SK-N-SH (cell line): ENCODE data around the gene PLOD3. TPM values are rescaled to one million over a fixed set of nuclear protein-coding genes. Genes with fewer than 3 reads are reported as not detected.
"Not testable (repeated sequence)": the region's sequence is repeated elsewhere in the genome, so short reads cannot be mapped to it uniquely, and the experiment has no call there.

Experiments used
- CTCF ChIA-PET: fragments of 300-600, 350-600 bp; formaldehyde crosslinking; extraction: SDS; loops from one replicate; lab custom pipeline; 2021; lab: Yijun Ruan, JAX
- POLR2A ChIA-PET: fragments of 350-600 bp; sonication (Branson Sonifier 250); formaldehyde crosslinking; extraction: SDS; loops from one replicate; lab custom pipeline; 2020; ENCODE audit warnings: antibody characterized with exemption, inconsistent platforms; lab: Yijun Ruan, JAX
- DNase-seq: peaks from one replicate; pipeline ENCODE4 v3.0.0; 2012
- H2AFZ ChIP-seq: fragments of 200-600 bp; sonication (generic); 2 replicates; pipeline ENCODE4 v1.8.1; 2016; ENCODE audit warnings: antibody characterized with exemption, mild to moderate bottlenecking, low read depth
- H3F3A ChIP-seq: fragments of 200-600 bp; sonication (generic); replicated peaks from 2 replicates; pipeline ENCODE3; 2016; ENCODE audit warnings: antibody characterized with exemption, mild to moderate bottlenecking; ENCODE audit not compliant: insufficient read depth
- H3K27ac ChIP-seq, 2 experiments: fragments of 200-500 bp in 1 of 2; fragments of 200-600 bp in 1 of 2; sonication (Bioruptor generic) in 1 of 2; sonication (generic), shearing (Covaris generic) in 1 of 2; 2 replicates each; pipeline versions ENCODE4 v1.5.1 to v1.6.1; 2014 to 2016; ENCODE audit warnings: low read depth in 2 of 2, inconsistent platforms in 1 of 2, low read length in 1 of 2, mild to moderate bottlenecking in 1 of 2, mixed read lengths in 1 of 2
- H3K27me3 ChIP-seq: fragments of 200-600 bp; sonication (generic), shearing (Covaris generic); 2 replicates; pipeline ENCODE4 v1.6.1; 2016; ENCODE audit warnings: mixed run types; ENCODE audit not compliant: insufficient read depth
- H3K36me3 ChIP-seq, 2 experiments: fragments of 200-500 bp in 1 of 2; fragments of 200-600 bp in 1 of 2; sonication (Bioruptor generic) in 1 of 2; sonication (generic) in 1 of 2; replicated peaks in 1 of 2; 2 replicates each; pipeline versions ENCODE3 to v1.5.1; 2014 to 2016; ENCODE audit warnings: low read length in 1 of 2, mild to moderate bottlenecking in 1 of 2; ENCODE audit not compliant: insufficient read depth in 2 of 2, control insufficient read depth in 1 of 2
- H3K4me1 ChIP-seq, 2 experiments: fragments of 200-500 bp in 1 of 2; fragments of 200-600 bp in 1 of 2; sonication (Bioruptor generic) in 1 of 2; sonication (generic), shearing (Covaris generic) in 1 of 2; 2 replicates each; pipeline versions ENCODE4 v1.5.1 to v1.6.1; 2014 to 2016; ENCODE audit warnings: low read depth in 1 of 2, low read length in 1 of 2, mixed run types in 1 of 2; ENCODE audit not compliant: insufficient read depth in 2 of 2, control insufficient read depth in 1 of 2
- H3K4me2 ChIP-seq: fragments of 200-600 bp; sonication (generic), shearing (Covaris generic); 2 replicates; pipeline ENCODE4 v1.6.1; 2017; ENCODE audit warnings: mixed run types
- H3K4me3 ChIP-seq, 2 experiments: fragments of 200-500 bp in 1 of 2; fragments of 200-600 bp in 1 of 2; sonication (Bioruptor generic) in 1 of 2; sonication (generic), shearing (Covaris generic) in 1 of 2; 2 replicates each; pipeline versions ENCODE4 v1.5.1 to v1.8.1; 2014 to 2016; ENCODE audit warnings: low read depth in 2 of 2, inconsistent platforms in 1 of 2, low read length in 1 of 2, mild to moderate bottlenecking in 1 of 2, mixed read lengths in 1 of 2, moderate library complexity in 1 of 2
- H3K79me2 ChIP-seq: fragments of 200-600 bp; sonication (generic); 2 replicates; pipeline ENCODE4 v1.8.1; 2017; ENCODE audit warnings: mild to moderate bottlenecking; ENCODE audit not compliant: insufficient read depth
- H3K9ac ChIP-seq: fragments of 200-600 bp; sonication (generic); 2 replicates; pipeline ENCODE4 v1.6.1; 2017; ENCODE audit warnings: mixed run types
- H3K9me2 ChIP-seq: fragments of 200-600 bp; sonication (generic); 2 replicates; pipeline ENCODE4 v1.6.1; 2017; ENCODE audit warnings: mixed run types
- H3K9me3 ChIP-seq: fragments of 200-600 bp; sonication (generic); 2 replicates; pipeline ENCODE4 v1.6.1; 2017; ENCODE audit warnings: mixed run types, mild to moderate bottlenecking, moderate library complexity
- H4K20me1 ChIP-seq: fragments of 200-600 bp; sonication (generic); 2 replicates; pipeline ENCODE4 v1.6.1; 2017; ENCODE audit warnings: mild to moderate bottlenecking, mixed run types; ENCODE audit not compliant: insufficient read depth
- CHD2 ChIP-seq: fragments of 150-350 bp; IDR thresholded peaks from 2 replicates; pipeline ENCODE4 v1.6.1; 2018; ENCODE audit warnings: low read length; ENCODE audit not compliant: partially characterized antibody
- EP300 ChIP-seq, 2 experiments: IDR thresholded peaks; 2 replicates each; pipeline versions ENCODE4 v1.4.0 to v1.6.1; 2012; ENCODE audit warnings: borderline replicate concordance in 1 of 2, low read depth in 1 of 2, low read length in 1 of 2
- EZH2phosphoT487 ChIP-seq: fragments of 200-600 bp; sonication (generic); IDR thresholded peaks from 2 replicates; pipeline ENCODE4 v1.6.1; 2017; ENCODE audit warnings: low read depth, mixed run types, mild to moderate bottlenecking, antibody characterized with exemption, moderate library complexity, borderline replicate concordance
- FOSL2 ChIP-seq: IDR thresholded peaks from 2 replicates; pipeline ENCODE4 v1.4.0; 2012; ENCODE audit warnings: low read depth, mild to moderate bottlenecking, moderate library complexity, borderline replicate concordance
- NRF1 ChIP-seq: IDR thresholded peaks from 2 replicates; pipeline ENCODE4 v1.6.1; 2012; ENCODE audit warnings: low read depth, mild to moderate bottlenecking, low read length
- RXRA ChIP-seq: IDR thresholded peaks from 2 replicates; pipeline ENCODE4 v1.4.0; 2012; ENCODE audit warnings: low read depth, mild to moderate bottlenecking, borderline replicate concordance
- SIN3A ChIP-seq: IDR thresholded peaks from 2 replicates; pipeline ENCODE4 v1.6.1; 2012; ENCODE audit warnings: low read depth, mild to moderate bottlenecking, low read length, moderate library complexity, borderline replicate concordance
- SMC3 ChIP-seq: IDR thresholded peaks from 2 replicates; pipeline ENCODE4 v1.6.1; 2012; ENCODE audit warnings: low read depth, low read length, improper control_type of control experiment
- WGBS: methylation state at CpG from one replicate; pipeline ENCODE4 v1.1.6; 2017; ENCODE audit warnings: low lambda C conversion rate; 5-methylcytosine and 5-hydroxymethylcytosine counted together
- polyA plus RNA-seq, 3 experiments: library from polyadenylated mRNA; depleted of rRNA; stranded (reverse); fragments of >200 nt; gene quantifications; 2 replicates each; pipeline ENCODE4 v1.2.3, GENCODE V29; 2012
- TF ChIP-seq, protein P1 (sequence below): fragments of 150-350 bp; IDR thresholded peaks from 2 replicates; pipeline ENCODE4 v1.6.1; 2016; ENCODE audit warnings: mild to moderate bottlenecking, low read depth, low read length
- TF ChIP-seq, protein P2 (sequence below): fragments of 200-600 bp; sonication (generic); IDR thresholded peaks from 2 replicates; pipeline ENCODE4 v1.6.1; 2017; ENCODE audit warnings: antibody characterized with exemption, mild to moderate bottlenecking, moderate library complexity
- TF ChIP-seq, protein P3 (sequence below): IDR thresholded peaks from 2 replicates; pipeline ENCODE4 v1.4.0; 2012; ENCODE audit warnings: low read depth, borderline replicate concordance

The PLOD3 gene
- polyA plus RNA-seq, 1 of the 3 experiments (the other 2 are of a cell fraction), result 276 TPM

DNA sequence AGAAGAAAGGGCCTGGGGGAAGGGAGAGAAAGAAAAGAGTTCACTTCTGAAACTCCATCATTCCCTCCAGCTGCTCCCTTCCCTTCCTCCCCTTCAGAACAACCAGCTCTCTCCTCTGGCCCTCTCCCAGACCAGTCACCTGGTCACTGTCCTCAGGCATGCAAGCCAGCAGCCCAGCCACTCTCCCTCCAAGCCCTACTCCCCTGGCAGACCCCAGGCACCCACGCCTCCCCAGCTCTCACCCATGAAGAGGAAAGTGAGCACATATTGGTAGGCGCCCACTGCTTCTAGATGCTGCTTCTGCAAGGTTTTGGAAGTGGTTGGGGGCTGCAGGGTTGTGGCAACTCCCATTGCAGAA, 16.9 kb downstream of the PLOD3 start:
- Histone ChIP-seq H3K27me3 (no peaks in the 10 kb centered on the region; the same call in 1 of the 2 replicates), H2AFZ (no peak overlapping the region), H3K9me3 (no peaks in the 10 kb centered on the region), H3K36me3 (no peaks in the 10 kb centered on the region), H3K9ac (no peak overlapping the region), H3K27ac (no peak overlapping the region), H3K4me2 (no peak overlapping the region), H4K20me1 (no peaks in the 10 kb centered on the region), H3K9me2 (no peaks in the 10 kb centered on the region), H3K4me1 (no peaks in the 10 kb centered on the region), H3F3A (no peaks in the 10 kb centered on the region), H3K4me3 (no peak overlapping the region), H3K79me2 (no peaks in the 10 kb centered on the region)
- DNase-seq, result peak; percentile 46
- 66% methylated on average over 2 of the region's 2 CpGs for WGBS
- POLR2A ChIA-PET, result no interaction called here
- TF ChIP-seq SIN3A, result no peak
- TF ChIP-seq, protein P1, sequence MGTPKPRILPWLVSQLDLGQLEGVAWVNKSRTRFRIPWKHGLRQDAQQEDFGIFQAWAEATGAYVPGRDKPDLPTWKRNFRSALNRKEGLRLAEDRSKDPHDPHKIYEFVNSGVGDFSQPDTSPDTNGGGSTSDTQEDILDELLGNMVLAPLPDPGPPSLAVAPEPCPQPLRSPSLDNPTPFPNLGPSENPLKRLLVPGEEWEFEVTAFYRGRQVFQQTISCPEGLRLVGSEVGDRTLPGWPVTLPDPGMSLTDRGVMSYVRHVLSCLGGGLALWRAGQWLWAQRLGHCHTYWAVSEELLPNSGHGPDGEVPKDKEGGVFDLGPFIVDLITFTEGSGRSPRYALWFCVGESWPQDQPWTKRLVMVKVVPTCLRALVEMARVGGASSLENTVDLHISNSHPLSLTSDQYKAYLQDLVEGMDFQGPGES, result no peak
- TF ChIP-seq, protein P2, sequence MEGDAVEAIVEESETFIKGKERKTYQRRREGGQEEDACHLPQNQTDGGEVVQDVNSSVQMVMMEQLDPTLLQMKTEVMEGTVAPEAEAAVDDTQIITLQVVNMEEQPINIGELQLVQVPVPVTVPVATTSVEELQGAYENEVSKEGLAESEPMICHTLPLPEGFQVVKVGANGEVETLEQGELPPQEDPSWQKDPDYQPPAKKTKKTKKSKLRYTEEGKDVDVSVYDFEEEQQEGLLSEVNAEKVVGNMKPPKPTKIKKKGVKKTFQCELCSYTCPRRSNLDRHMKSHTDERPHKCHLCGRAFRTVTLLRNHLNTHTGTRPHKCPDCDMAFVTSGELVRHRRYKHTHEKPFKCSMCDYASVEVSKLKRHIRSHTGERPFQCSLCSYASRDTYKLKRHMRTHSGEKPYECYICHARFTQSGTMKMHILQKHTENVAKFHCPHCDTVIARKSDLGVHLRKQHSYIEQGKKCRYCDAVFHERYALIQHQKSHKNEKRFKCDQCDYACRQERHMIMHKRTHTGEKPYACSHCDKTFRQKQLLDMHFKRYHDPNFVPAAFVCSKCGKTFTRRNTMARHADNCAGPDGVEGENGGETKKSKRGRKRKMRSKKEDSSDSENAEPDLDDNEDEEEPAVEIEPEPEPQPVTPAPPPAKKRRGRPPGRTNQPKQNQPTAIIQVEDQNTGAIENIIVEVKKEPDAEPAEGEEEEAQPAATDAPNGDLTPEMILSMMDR, result no peak
- CTCF ChIA-PET, result interaction anchor here (0.8 to 1.8 kb wide), 7 partner anchors 8 to 123 kb away, joined by 3 to 12 read pairs (median 5); partner anchors contain the start of genes PLOD3 and ZNHIT1

DNA sequence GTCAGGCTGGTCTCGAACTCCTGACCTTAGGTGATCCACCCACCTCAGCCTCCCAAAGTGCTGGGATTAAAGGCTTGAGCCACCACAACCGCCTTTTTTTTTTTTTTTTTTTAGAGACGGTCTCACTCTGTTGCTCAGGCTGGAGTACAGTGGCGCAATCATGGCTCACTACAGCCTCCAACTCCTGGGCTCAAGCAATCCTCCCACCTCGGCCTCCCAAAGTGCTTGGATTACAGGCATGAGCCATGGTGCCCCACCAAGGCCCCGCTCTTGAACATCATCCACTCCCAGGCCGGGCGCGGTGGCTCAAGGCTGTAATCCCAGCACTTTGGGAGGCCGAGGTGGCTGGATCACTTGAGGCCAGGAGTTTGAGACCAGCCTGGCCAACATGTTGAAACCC, 17.9 kb downstream of the PLOD3 start:
- H3K79me2 ChIP-seq, H3K36me3 ChIP-seq, H3F3A ChIP-seq, H3K4me2 ChIP-seq, H4K20me1 ChIP-seq, H2AFZ ChIP-seq, H3K4me3 ChIP-seq, H3K4me1 ChIP-seq, H3K27ac ChIP-seq, H3K9me3 ChIP-seq, DNase-seq, H3K27me3 ChIP-seq, H3K9ac ChIP-seq, H3K9me2 ChIP-seq: not testable (repeated sequence)
- WGBS, result 82% methylated on average over 10 of the region's 10 CpGs
- CTCF ChIA-PET, result interaction anchor here (0.9 to 1.8 kb wide), 6 partner anchors 7 to 105 kb away, joined by 3 to 13 read pairs (median 7); no protein-coding TSS in a partner anchor
- POLR2A ChIA-PET, result interaction anchor here (1.7 kb wide), 1 partner anchor 18 kb away, joined by 5 read pairs; the partner anchor contains the start of genes PLOD3 and ZNHIT1

DNA sequence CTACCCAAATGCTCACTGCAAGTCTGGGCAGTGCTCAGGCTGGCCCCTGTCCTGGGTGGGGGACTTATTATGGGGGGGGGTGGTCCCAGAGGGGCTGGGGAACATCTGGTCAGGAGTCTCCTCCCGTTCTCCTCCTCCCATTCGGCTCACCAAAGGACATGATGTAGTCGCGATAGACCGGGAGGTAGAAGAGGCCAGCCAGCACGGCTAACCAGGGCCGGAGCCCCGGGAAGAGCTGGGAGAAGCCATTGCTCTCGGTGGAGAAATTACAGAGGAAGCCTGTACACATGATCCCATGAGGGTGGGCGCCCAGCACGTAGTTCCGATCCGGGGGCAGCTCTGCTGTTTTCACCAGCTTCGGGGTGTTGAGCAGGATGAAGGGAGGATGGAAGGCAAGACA, 18.9 kb downstream of the PLOD3 start:
- H3K79me2 ChIP-seq, result no peaks in the 10 kb centered on the region
- no peak overlapping the region for H3K9ac ChIP-seq
- no peak overlapping the region for H3K27ac ChIP-seq
- H3K4me2 ChIP-seq, result no peak overlapping the region
- H3K9me2 ChIP-seq, result no peaks in the 10 kb centered on the region
- H3K4me1 ChIP-seq, result no peaks in the 10 kb centered on the region
- no peaks in the 10 kb centered on the region; the same call in 1 of the 2 replicates for H3K27me3 ChIP-seq
- no peak overlapping the region for H3K4me3 ChIP-seq
- TF ChIP-seq RXRA, result no peak
- no peak for TF ChIP-seq NRF1
- TF ChIP-seq FOSL2, result no peak
- no peak for TF ChIP-seq CHD2
- no peak for TF ChIP-seq SMC3
- TF ChIP-seq, protein P2, result no peak
- TF ChIP-seq EZH2phosphoT487, result no peak
- TF ChIP-seq, protein P3, sequence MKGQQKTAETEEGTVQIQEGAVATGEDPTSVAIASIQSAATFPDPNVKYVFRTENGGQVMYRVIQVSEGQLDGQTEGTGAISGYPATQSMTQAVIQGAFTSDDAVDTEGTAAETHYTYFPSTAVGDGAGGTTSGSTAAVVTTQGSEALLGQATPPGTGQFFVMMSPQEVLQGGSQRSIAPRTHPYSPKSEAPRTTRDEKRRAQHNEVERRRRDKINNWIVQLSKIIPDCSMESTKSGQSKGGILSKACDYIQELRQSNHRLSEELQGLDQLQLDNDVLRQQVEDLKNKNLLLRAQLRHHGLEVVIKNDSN, result no peak
- TF ChIP-seq, protein P1, result no peak
- TF ChIP-seq EP300 (IDR thresholded peaks at IDR 0.05; ENCODE audit: borderline replicate concordance in 1 of 2, low read depth in 1 of 2, low read length in 1 of 2), result no peak
- no peaks in the 10 kb centered on the region for H3F3A ChIP-seq
- H2AFZ ChIP-seq, result no peak overlapping the region
- H3K36me3 ChIP-seq, result no peaks in the 10 kb centered on the region
- ChIA-PET CTCF (interaction anchor here (0.9 to 1.8 kb wide), 3 partner anchors 20 to 104 kb away, joined by 3 to 13 read pairs (median 3); partner anchors contain the start of gene ZNHIT1), POLR2A (interaction anchor here (0.6 to 1.7 kb wide), 2 partner anchors 19 to 43 kb away, joined by 5 read pairs; partner anchors contain the start of genes PLOD3 and ZNHIT1)
- no peaks in the 10 kb centered on the region for H3K9me3 ChIP-seq
- DNase-seq, result no peak
- no peaks in the 10 kb centered on the region for H4K20me1 ChIP-seq
- WGBS, result 90% methylated on average over 14 of the region's 14 CpGs
